Measurements from ENCODE around the gene ANO8. TPM values are rescaled to one million over a fixed set of nuclear protein-coding genes. Genes with fewer than 3 reads are reported as not detected.
"Not testable (repeated sequence)": the region's sequence is repeated elsewhere in the genome, so short reads cannot be mapped to it uniquely, and the experiment has no call there.

Gene ANO8
- total RNA-seq, 1 experiment from 2014 or later = 3.2 TPM

DNA sequence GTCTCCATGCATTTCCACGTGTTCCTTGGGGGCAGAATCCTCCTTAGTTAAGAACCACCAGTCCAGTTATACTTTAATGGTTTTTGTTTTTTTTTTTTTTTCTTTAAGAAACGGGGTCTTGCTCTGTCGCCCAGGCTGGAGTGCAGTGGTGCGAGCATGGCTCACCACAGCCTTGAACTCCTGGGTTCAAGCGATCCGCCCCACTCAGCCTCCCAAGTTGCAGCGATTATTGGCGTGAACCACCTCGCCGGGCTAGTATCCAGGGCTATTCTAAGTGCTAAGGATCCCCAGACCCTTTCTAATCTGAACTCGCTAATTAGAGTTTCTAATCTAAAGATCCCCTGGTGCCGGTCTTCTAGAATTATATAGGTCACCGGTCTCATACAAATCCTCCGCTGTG, 41.0 kb downstream of the ANO8 start:
- DNase-seq (ENCODE audit: low spot score) = no peak

DNA sequence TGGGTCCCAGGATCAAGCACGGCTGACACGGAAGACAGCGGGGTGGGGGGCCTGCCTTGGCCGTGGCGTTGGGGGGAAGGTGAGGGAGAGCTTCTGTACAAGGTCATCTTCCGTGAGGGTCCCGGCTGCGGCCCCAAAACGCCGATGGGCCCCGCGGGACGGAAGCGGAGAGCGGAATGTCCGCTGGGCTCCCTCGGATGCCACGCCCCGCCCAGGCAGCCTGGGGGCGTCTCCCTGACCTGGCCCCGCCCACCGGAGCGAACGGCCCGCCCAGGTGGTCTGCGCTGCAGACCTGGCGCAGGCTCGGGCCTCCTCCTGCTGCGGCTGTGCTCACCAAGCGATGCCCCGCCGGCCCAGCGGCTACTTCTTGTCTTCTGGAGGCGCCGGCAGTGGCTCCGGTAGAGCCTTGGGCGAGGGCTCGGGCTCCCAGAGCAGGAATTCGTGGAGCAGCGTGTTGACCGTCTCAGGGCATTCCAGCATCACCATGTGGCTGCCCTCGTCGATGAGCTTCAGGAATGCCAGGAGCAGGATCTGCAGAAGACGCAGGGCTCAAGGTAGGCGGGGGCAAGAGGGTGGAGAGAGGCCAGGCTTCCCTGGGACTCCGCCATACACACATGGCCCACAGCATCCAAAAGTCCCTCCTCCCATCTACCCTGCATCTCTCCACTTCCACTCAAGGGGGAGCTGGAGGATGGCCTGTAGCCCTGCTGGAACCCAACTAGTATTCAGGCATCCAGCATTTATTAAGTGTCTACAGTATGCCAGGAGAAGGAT, 42.2 kb downstream of the ANO8 start:
- DNase-seq (ENCODE audit: low spot score) = peak; percentile 85

GRCh38 chr19:17289489-17289888, 45.2 kb downstream of the ANO8 start:
- no peak for DNase-seq (ENCODE audit: low spot score)

DNA sequence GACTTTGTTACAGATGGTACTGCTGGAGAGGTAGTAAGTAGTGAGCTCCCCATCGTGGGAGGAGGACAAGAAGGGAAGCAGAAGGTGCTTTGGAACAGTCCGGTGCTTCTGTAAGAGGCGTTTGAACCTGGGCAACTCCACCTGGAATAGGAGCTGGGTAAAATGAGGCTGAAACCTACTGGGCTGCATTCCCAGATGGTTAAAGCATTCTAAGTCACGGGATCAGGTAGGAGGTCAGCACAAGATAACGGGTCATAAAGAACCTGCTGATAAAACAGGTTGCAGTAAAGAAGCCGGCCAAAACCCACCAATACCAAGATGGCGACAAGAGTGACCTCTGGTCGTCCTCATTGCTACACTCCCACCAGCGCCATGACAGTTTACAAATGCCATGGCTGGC, 47.9 kb downstream of the ANO8 start:
- no peak for DNase-seq (ENCODE audit: low spot score)

GRCh38 chr19:17286263-17286662, 48.4 kb downstream of the ANO8 start:
- no peak for DNase-seq (ENCODE audit: low spot score)

DNA sequence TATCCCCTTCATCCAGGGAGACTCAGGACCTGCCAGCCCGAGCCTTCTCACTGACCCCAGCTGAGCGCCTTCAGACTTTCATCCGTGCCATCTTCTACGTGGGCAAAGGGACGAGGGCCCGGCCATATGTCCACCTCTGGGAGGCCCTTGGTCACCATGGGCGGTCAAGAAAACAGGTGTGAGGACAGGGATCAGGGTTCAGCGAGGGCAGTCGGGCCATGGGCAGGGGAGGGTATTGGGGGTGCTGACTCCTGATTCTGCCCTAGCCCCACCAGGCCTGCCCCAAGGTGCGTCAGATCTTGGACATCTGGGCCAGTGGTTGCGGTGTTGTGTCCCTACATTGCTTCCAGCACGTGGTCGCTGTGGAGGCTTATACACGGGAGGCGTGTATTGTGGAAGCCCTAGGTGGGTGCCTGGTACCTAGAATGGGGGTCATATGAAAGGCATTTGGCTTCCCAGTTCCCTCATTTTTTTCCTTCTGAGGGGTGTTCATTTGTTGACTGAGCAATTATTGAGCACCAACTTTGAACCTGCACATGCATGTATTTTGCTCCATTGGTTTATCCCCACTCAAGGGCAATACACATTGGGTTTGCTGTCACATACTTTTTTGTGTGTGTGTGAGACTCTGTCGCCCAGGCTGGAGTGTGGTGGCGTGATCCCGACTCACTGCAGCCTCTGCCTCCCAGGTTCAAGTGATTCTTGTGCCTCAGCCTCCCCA, 49.1 kb downstream of the ANO8 start:
- DNase-seq (ENCODE audit: low spot score) = no peak

DNA sequence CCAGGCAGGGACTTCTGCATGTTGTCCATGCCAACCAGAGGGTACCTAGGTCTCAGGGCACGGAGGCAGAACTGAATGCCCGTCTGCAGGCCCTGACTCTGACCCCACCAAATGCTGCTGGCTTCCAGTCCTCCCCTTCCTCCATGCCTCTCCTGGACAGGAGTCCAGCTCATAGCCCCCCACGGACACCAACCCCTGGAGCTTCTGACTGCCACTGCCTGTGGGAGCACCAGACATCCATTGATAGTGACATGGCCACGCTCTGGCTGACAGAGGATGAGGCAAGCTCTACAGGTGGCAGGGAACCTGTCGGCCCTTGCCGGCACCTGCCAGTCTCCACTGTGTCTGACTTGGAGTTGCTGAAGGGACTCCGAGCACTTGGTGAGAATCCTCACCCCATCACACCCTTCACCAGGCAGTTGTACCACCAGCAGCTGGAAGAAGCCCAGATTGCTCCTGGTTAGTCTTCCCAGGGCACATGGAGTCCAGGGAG, 51.1 kb downstream of the ANO8 start:
- DNase-seq (ENCODE audit: low spot score) = no peak

DNA sequence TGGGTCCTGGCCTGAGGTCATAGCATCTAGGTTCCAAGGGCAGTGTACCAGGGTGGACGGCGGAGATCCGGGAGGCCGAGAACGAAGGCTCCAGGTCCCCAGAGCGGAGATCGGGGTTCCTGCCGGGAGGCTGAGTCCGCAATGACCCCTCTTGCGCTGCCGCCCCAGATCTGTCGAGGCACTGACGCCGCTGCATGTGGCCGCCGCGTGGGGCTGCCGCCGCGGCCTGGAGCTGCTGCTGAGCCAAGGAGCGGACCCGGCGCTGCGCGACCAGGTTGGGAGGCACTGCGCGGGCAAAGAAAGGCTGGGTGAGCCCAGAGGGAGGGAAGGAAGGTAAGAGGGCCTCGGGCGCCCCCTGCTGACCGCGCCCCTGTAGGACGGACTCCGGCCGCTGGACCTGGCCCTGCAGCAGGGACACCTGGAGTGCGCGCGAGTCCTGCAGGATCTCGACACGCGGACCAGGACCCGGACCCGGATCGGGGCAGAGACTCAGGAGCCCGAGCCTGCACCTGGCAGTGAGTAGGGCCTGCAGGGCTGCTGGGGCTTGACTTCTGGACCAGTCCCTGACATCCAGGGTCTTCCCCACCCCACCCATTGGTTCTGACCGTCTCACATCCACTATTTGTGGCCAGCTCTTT, 52.0 kb downstream of the ANO8 start:
- DNase-seq (ENCODE audit: low spot score) = peak; percentile 80

DNA sequence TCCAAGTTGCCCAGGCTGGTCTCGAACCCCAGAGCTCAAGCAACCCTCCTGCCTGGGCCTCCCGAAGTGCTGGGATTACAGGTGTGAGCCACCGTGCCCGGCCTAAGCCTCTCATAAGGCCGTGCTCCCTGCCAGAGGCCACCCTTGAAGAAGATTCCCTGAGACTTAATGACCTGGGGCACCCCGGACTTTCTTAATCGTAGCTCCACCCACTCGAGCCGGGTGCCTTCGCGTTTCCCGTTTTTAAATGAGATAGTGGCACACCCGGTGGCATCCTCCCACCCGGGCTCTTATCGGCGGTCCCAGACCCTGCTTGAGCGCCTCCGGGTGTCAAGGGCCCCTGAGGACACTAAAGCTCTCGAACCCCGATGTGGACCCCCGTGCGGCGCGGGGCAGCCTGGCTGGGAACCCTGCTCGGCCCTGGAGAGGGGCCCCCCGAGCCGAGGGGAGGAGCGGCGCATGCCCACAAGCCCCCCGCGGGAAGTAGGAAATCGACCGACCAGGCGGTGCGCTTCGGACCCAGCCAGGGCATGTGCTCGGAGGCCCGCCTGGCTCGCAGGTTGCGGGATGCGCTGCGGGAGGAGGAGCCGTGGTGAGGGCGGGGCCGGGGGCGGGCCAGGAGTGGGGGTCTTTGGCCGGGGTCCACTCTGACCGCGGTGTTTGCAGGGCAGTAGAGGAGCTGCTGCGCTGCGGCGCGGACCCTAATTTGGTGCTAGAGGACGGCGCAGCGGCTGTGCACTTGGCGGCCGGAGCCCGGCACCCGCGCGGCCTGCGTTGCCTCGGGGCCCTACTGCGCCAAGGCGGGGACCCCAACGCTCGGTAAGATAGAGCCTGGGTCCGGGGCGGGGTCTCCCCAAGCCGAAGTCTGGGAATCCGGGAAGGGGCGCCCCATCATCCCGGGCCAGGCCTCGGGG, 53.0 kb downstream of the ANO8 start, which contains the start of gene ANKLE1:
TSS of gene ANKLE1 (plus strand) at position 511 of the 914 bp plus-strand sequence. CDS start at position 531, 20 bp downstream.
- DNase-seq (ENCODE audit: low spot score) = no peak

DNA sequence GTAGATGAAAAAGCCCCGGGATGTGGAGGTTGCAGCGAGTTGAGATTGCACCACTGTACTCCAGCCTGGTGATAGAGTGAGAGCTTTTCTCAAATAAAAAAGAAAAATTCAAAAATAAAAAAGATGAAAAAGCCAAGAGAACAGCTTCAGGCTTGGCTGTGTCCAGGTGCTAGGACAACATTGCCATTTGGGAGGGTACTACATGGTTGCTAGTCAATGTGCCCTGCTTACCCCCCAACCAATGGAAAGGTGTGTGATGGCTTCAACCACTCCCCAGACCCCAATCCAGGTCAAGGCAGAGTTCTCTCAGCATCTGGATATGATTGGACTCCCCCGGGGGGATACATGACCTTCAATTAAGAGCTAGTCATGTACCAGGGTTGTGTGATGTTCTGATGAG, 55.2 kb downstream of the ANO8 start:
- no peak for DNase-seq (ENCODE audit: low spot score)

- DNase-seq (ENCODE audit: low spot score) = no peak
Measured at GRCh38 chr19:17275441-17276175, 59.0 kb downstream of the ANO8 start.

DNA sequence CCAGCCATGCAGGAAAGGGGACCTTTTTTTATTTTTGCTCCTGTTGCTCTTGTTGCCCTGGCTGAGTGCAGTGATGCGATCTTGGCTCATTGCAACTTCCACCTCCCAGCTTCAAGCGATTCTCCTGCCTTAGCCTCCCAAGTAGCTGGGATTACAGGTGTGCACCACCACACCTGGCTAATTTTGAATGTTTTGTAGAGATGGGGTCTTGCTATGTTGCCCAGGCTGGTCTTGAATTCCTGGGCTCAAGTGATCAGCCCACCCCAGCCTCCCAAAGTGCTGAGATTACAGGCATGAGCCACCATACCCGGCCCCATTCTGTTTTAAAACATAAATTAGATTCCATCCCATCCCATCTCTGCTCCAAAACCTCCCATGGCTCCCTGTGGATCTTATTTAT, 59.8 kb downstream of the ANO8 start:
- not testable (repeated sequence) for DNase-seq (ENCODE audit: low spot score)

Other genes starting within 250 kb of the ANO8 start
- gene USE1, start 119.5 kb downstream of the ANO8 start, total RNA-seq (2014; rRNA removed; shearing (Covaris generic)) = 43.2 and 43.4 TPM in 2 replicates
- 6.8 and 8.8 TPM in 2 replicates for gene OCEL1, start 108.6 kb downstream of the ANO8 start, total RNA-seq (2014; rRNA removed; shearing (Covaris generic))
- 24.8 and 38.6 TPM in 2 replicates for gene NR2F6, start 88.9 kb downstream of the ANO8 start, total RNA-seq (2014; rRNA removed; shearing (Covaris generic))
- not detected in 2 replicates for gene USHBP1, start 70.1 kb downstream of the ANO8 start, total RNA-seq (2014; rRNA removed; shearing (Covaris generic))
- gene BABAM1, start 67.4 kb downstream of the ANO8 start, total RNA-seq (2014; rRNA removed; shearing (Covaris generic)) = 154 and 167 TPM in 2 replicates
- 0.06 TPM in 1 of 2 replicates, not detected in the other for gene ANKLE1, start 53.0 kb downstream of the ANO8 start, total RNA-seq (2014; rRNA removed; shearing (Covaris generic))
- gene ABHD8, start 31.4 kb downstream of the ANO8 start, total RNA-seq (2014; rRNA removed; shearing (Covaris generic)) = 3.5 and 7.5 TPM in 2 replicates
- gene MRPL34, start 29.0 kb downstream of the ANO8 start, total RNA-seq (2014; rRNA removed; shearing (Covaris generic)) = 48.0 and 76.2 TPM in 2 replicates
- gene DDA1, start 25.3 kb downstream of the ANO8 start, total RNA-seq (2014; rRNA removed; shearing (Covaris generic)) = 20.0 and 34.3 TPM in 2 replicates
- gene GTPBP3, start 2.7 kb upstream of the ANO8 start, total RNA-seq (2014; rRNA removed; shearing (Covaris generic)) = 10.2 and 21.7 TPM in 2 replicates
- not detected in 2 replicates for gene PLVAP, start 42.5 kb upstream of the ANO8 start, total RNA-seq (2014; rRNA removed; shearing (Covaris generic))
- gene CCDC194, start 59.3 kb upstream of the ANO8 start, total RNA-seq (2014; rRNA removed; shearing (Covaris generic)) = not detected in 2 replicates
- gene BST2, start 70.8 kb upstream of the ANO8 start, total RNA-seq (2014; rRNA removed; shearing (Covaris generic)) = 273 and 396 TPM in 2 replicates
- 155 and 216 TPM in 2 replicates for gene MVB12A, start 85.2 kb upstream of the ANO8 start, total RNA-seq (2014; rRNA removed; shearing (Covaris generic))
- 0.27 and 1.1 TPM in 2 replicates for gene TMEM221, start 113.8 kb upstream of the ANO8 start, total RNA-seq (2014; rRNA removed; shearing (Covaris generic))
- not detected in 2 replicates for gene NXNL1, start 126.1 kb upstream of the ANO8 start, total RNA-seq (2014; rRNA removed; shearing (Covaris generic))
- 3.6 and 4.8 TPM in 2 replicates for gene SLC27A1, start 135.7 kb upstream of the ANO8 start, total RNA-seq (2014; rRNA removed; shearing (Covaris generic))
- gene PGLS, start 176.8 kb upstream of the ANO8 start, total RNA-seq (2014; rRNA removed; shearing (Covaris generic)) = 80.9 and 96.4 TPM in 2 replicates
- 89.9 and 95.2 TPM in 2 replicates for gene COLGALT1, start 220.8 kb upstream of the ANO8 start, total RNA-seq (2014; rRNA removed; shearing (Covaris generic))

Measured in H4 (cell line).